ENCODE measurements around the gene RABL6.
A peak's percentile ranks its signal among the peaks of the same experiment; 100 is the strongest.

The RABL6 gene

DNA sequence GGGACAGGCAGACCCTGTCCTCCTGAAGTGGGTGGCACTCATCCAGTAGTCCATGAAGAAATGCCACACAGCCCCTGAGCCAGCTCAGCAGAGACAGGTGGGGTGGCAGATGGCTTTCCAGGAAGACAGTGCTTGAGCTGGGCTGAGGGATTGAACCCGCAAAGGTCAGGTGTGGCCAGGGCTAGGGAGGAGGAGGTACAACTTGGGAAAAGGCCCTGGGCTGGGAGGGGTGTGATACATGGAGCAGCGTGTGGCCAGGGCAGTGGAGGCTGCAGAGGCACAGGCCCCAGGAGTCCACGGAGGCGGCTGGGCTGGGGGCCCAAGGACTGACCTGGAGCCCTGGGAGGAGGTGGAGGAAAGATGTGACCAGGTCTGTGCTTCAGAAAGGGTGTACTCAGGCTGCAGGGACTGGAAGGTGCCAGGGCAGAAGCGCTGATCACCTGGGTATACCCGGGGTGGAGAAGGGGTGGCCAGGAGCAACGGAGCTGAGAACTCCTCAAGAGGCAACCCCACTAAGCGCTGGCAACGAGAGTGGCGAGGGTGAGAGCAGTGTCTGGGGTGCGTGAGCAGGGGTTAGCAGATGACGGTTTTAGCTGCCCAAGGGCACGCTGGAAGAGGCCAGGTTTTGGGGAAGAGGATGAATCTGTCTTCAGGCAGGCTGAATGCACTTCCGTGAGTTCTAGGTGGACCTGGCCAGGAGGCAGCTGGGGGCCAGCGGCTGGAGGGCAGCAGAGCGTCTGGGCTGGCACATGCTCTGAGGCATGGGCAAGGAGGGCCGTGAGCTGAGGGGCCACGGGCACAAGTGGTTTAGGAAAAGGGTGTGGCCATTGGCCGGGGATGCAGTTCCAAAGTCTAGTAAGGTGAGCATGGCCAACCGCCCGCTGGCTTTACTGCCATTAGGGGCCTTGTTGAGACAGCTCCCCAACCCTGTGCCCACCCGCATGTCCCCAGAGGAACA, 3.9 kb upstream of the RABL6 start:
- ChIA-PET POLR2A (ENCODE audit: low non-redundant PET) (interaction anchor here (0.6 kb wide), 1 partner anchor 14 kb away, joined by 3 read pairs; no protein-coding TSS in a partner anchor), CTCF (interaction anchor here (0.9 kb wide), 2 partner anchors 13 to 243 kb away, joined by 3 to 4 read pairs; no protein-coding TSS in a partner anchor)
- TF ChIP-seq, protein P1, sequence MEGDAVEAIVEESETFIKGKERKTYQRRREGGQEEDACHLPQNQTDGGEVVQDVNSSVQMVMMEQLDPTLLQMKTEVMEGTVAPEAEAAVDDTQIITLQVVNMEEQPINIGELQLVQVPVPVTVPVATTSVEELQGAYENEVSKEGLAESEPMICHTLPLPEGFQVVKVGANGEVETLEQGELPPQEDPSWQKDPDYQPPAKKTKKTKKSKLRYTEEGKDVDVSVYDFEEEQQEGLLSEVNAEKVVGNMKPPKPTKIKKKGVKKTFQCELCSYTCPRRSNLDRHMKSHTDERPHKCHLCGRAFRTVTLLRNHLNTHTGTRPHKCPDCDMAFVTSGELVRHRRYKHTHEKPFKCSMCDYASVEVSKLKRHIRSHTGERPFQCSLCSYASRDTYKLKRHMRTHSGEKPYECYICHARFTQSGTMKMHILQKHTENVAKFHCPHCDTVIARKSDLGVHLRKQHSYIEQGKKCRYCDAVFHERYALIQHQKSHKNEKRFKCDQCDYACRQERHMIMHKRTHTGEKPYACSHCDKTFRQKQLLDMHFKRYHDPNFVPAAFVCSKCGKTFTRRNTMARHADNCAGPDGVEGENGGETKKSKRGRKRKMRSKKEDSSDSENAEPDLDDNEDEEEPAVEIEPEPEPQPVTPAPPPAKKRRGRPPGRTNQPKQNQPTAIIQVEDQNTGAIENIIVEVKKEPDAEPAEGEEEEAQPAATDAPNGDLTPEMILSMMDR (conservative IDR thresholded peaks at IDR 0.05; ENCODE audit: low read depth) = no peak
- peak overlapping the region; percentile 91 for H3K27ac ChIP-seq
- DNase-seq (ENCODE audit: low spot score) = no peak

DNA sequence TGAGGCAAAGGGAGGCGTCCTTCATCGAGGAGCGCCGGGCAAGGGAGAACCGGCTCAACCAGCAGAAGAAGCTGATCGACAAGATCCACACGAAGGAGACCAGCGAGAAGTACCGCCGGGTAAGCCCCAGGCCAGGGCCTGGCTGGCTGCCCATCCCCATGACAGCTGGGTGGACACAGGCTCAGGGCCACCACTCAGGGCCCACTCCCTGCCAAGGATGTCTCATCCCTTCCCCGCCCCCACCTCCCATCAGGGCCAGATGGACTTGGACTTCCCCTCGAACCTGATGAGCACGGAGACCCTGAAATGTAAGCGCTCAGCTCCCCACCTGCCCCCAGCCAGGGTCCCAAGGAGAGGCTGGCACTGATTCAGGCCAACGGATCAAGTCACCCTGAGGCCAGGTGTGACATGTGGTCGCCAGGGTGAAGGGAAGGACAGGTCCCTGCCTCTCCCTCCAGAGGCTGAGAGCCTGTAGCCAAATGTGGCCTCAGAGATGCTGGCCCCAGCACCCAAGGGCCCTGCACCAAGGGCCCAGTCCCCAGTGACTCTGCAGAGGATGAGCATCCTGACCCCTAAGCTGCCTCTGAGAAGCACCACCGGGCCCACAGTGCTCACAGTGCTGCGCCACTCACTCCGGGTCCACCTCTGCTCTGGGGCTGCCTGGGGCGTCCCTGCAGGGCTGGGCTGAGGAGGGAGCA, 3.1 kb upstream of the RABL6 start:
- peak overlapping the region; percentile 91 for H3K27ac ChIP-seq
- CTCF ChIA-PET = interaction anchor here (0.9 to 3.4 kb wide), 3 partner anchors 12 to 242 kb away, joined by 3 to 16 read pairs (median 4); partner anchors contain the start of gene TMEM141
- POLR2A ChIA-PET (ENCODE audit: low non-redundant PET) = interaction anchor here (0.6 kb wide), 1 partner anchor 15 kb away, joined by 3 read pairs; no protein-coding TSS in a partner anchor
- TF ChIP-seq, protein P1 (conservative IDR thresholded peaks at IDR 0.05; ENCODE audit: low read depth) = no peak
- DNase-seq (ENCODE audit: low spot score) = no peak

DNA sequence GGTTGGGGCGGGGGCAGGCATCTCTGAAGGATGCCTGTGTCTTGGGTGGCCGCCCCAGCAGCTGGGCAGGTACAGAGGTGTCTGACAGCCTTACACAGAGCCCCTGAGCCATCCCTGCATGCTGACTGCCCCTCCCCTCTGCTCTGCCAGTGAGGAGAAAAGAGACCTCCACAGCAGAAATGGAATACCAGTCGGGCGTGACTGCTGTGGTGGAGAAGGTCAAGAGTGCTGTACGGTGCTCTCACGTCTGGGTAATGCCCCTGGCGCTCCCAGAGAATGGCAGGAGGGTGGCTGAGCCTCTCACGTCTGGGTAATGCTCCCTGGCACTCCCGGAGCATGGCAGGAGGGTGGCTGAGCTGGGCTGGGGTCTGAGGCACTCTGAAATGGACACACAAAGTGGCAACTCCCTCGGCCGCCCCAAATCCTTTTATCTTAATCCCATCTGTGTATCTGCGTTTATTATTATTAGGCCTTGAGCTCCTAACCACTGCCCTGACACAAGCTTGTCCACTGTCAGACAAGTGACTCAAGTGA, 2.5 kb upstream of the RABL6 start:
- peak overlapping the region; percentile 91 for H3K27ac ChIP-seq
- DNase-seq (ENCODE audit: low spot score) = no peak
- ChIA-PET CTCF (interaction anchor here (1.4 to 3.4 kb wide), 2 partner anchors 10 to 13 kb away, joined by 5 to 16 read pairs; partner anchors contain the start of gene TMEM141), POLR2A (ENCODE audit: low non-redundant PET) (interaction anchor here (0.7 kb wide), 1 partner anchor 27 kb away, joined by 3 read pairs; no protein-coding TSS in a partner anchor)
- TF ChIP-seq, protein P1 (conservative IDR thresholded peaks at IDR 0.05; ENCODE audit: low read depth) = no peak

DNA sequence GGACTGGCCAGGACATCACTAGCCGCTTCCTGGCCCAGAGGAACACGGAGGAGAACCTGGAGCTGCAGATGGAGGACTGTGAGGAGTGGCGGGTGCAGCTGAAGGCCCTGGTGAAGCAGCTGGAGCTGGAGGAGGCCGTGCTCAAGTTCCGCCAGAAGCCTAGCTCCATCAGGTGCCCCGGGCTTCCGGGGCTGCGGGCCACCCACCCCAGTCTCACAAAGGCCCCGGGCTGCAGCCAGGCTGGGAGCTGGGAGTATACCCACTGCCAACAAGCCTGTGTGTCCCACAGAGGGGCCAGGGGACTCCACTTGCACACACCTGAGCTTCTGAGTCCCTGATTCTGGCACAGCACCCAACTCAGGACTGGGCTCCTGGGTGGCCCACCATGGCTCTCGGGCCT, 1.7 kb upstream of the RABL6 start:
- H3K27ac ChIP-seq = peak overlapping the region; percentile 91
- TF ChIP-seq, protein P1 (conservative IDR thresholded peaks at IDR 0.05; ENCODE audit: low read depth) = no peak
- DNase-seq (ENCODE audit: low spot score) = no peak
- ChIA-PET CTCF (interaction anchor here (1.4 to 3.4 kb wide), 2 partner anchors 9 to 14 kb away, joined by 5 to 16 read pairs; partner anchors contain the start of gene TMEM141), POLR2A (ENCODE audit: low non-redundant PET) (interaction anchor here (0.7 to 1.4 kb wide), 2 partner anchors 14 to 26 kb away, joined by 3 to 5 read pairs; no protein-coding TSS in a partner anchor)

DNA sequence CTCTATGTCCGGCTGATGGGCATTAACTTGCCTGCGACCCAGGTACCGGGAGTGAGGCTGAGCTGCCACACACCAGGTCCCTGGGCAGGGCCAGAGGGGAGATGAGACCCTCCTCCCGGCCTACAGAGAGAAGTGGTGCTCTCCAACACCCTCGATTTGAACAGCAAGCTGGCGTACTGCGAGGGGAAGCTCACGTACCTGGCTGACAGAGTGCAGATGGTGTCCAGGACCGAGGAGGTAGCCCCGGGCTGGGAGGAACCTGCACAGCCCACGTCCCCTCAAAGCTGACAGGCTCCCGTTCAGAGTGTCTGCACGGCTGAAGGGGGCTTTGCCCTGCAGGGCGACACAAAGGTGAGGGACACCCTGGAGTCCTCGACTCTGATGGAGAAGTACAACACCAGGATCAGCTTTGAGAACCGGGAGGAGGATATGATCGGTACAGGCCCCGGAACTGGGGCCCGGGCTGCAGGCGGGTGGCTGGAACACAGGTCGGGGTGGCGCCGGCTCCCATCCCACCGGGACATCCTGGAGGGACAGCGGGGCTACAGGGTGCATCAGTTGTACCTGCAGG, 1.0 kb upstream of the RABL6 start:
- DNase-seq (ENCODE audit: low spot score) = no peak
- CTCF ChIA-PET = interaction anchor here (0.6 to 3.4 kb wide), 4 partner anchors 9 to 228 kb away, joined by 3 to 16 read pairs (median 4); partner anchors contain the start of gene TMEM141
- TF ChIP-seq, protein P1 (conservative IDR thresholded peaks at IDR 0.05; ENCODE audit: low read depth) = no peak
- POLR2A ChIA-PET (ENCODE audit: low non-redundant PET) = interaction anchor here (0.6 to 1.4 kb wide), 2 partner anchors 10 to 14 kb away, joined by 5 to 6 read pairs; no protein-coding TSS in a partner anchor
- peak overlapping the region; percentile 91 for H3K27ac ChIP-seq

Measured in RWPE1 (cell line).